Left ventricle myocardium superior (tissue), 1 donor: Measurements from ENCODE around the gene ZNF780B. TPM values are rescaled to one million over a fixed set of nuclear protein-coding genes. Genes with fewer than 3 reads are reported as not detected.

Experiments used
- ATAC-seq: fragments of 200-7000 bp; cut with Tn5 transposase; one replicate; pipeline ENCODE4 v1.9.1; 2020; ENCODE audit warnings: mild to moderate bottlenecking, moderate library complexity
- DNase-seq: peaks from one replicate; pipeline ENCODE4 v3.0.0-alpha.2; 2020
- intact Hi-C: fragments of 100-400 bp; cut with micrococcal nuclease; formaldehyde crosslinking; loops from one replicate; pipeline ENCODE4 v1.11.0; 2022
- long read RNA-seq: library from polyadenylated mRNA; unstranded; transcript quantifications from one replicate; pipeline ENCODE4 v2.0.0, GENCODE V29; 2021
- total RNA-seq: library from RNA; stranded (reverse); fragmentation: NEBNext Ultra II Directional; extraction: Animal tissue kit (Norgen Biotek cat#: 25700); gene quantifications from one replicate; pipeline ENCODE4 v1.2.1, GENCODE V29; 2021
- donor health status: DM: no; HTN: yes; CAD: no; lungs with severe emphysema.

The ZNF780B gene
- 29.4 TPM for total RNA-seq
- long read RNA-seq, full-length matches to known transcripts, result 2 of 8 reads
- long read RNA-seq, partial matches to known transcripts, result 1 of 8 reads
- long read RNA-seq, other reads (novel, unspliced or antisense), result 5 of 8 reads

DNA sequence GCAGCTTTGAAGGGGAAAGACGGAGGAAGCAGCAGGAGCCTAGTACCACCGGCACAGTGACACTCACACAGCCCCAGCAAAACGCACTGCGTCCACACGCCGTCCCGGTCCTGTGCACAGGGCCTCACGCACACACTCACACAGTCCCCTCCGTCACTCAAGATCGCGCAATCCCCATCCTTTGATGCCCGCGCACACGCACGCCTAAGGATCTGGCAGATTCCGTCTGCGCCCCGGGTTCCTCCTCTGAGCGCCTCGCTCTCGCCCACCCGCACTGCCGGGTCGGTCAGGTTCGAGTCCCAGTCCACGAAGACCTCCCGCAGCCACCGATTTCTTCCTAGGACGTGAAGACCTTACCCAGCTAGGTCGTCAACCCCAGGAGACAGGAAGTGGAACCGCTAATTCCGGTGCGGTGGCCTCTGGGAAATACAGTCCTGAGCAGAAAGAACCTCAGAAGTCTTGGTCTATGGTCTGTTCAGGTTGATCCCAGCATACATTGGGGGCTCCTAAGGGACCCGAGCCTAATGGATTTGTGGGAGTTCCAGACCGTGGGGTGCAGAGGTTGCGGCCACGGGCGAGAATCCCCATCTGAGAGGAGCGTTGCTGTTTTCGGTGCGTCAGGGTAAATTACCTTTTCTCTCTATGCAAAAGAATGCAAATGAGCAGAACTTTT, at the start of gene ZNF780B:
Gene ZNF780B (minus strand): TSS at position 400 of the 673 bp plus-strand sequence. CDS start 5,899 bp downstream, outside the sequence.
- peak; percentile 98 for ATAC-seq
- intact Hi-C loops, result no loop called here
- peak; percentile 63 for DNase-seq

DNA sequence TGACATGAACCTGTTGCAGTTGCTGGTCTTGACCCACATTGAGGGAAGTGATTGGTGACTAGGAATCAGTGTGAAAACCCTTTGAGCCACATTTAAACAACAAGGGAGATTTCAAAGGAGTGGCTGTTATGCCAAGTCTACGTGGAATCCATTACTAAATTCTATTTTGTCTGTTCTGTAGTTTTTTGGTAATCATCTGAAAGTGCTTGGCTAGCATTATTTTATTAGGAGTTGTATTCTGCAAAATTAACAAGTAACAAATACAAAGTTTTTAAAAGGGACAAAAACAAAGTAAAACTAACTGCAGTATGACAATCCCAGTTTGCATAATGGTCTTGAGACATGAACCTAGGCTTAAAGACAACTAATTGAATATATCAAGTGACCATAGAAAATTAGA, 48.7 kb upstream of the ZNF780B start:
- intact Hi-C loops, result no loop called here
- DNase-seq, result no peak
- no peak for ATAC-seq

DNA sequence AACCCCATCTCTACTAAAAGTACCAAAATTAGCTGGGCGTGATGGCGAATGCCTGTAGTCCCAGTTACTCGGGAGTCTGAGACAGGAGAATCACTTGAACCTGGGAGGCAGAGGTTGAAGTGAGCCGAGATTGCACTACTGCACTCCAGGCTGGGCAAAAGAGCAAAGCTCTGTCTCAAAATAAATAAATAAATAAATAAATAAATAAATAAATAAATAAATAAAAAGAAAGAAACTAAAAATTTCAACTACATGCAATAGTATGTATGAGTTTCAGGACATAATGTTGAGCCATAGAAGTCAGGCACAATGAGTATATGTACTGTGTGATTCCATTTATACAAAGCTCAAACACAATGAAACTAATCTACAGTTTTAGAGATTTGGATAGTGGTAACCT, 47.6 kb upstream of the ZNF780B start:
- DNase-seq (no peak), ATAC-seq (no peak)
- intact Hi-C loops, result no loop called here

DNA sequence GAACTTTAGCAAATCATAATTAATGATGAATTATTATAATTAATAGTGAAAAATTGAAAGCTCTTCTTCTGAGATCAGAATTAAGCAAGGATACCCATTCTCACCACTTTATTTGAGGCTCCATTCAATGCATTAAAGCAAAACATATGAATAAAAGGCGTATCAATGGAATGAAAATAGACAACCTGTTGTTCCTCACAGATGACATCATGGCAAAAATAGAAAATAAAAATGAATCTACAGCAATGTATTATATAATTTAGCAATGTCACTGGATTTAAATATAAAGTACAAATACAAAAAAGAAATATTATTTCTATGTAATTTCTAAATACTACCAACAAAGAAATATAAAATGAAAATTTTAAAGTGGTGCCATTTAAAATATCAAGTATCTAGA, 45.8 kb upstream of the ZNF780B start:
- intact Hi-C loops, result no loop called here
- DNase-seq, result no peak
- no peak for ATAC-seq

DNA sequence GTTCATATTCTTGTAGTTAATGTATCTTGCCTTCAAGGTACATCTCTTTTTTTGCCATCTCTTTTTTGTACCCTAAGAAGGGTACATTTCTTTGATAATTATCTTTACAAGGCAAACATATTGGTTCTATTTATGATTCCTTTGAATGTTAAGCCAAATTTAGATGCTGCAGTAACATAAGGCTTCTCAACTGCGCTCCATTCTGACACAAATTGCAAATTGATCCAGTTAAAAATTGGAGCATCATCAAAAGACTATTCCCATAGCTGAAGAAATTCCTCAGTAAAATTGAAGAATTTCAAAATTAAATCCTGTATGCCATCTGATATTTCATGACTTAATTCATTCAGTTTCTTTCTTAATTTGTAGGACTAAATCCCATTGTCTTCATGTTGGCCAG, 37.4 kb upstream of the ZNF780B start:
- DNase-seq (no peak), ATAC-seq (no peak)
- intact Hi-C loops, result no loop called here

DNA sequence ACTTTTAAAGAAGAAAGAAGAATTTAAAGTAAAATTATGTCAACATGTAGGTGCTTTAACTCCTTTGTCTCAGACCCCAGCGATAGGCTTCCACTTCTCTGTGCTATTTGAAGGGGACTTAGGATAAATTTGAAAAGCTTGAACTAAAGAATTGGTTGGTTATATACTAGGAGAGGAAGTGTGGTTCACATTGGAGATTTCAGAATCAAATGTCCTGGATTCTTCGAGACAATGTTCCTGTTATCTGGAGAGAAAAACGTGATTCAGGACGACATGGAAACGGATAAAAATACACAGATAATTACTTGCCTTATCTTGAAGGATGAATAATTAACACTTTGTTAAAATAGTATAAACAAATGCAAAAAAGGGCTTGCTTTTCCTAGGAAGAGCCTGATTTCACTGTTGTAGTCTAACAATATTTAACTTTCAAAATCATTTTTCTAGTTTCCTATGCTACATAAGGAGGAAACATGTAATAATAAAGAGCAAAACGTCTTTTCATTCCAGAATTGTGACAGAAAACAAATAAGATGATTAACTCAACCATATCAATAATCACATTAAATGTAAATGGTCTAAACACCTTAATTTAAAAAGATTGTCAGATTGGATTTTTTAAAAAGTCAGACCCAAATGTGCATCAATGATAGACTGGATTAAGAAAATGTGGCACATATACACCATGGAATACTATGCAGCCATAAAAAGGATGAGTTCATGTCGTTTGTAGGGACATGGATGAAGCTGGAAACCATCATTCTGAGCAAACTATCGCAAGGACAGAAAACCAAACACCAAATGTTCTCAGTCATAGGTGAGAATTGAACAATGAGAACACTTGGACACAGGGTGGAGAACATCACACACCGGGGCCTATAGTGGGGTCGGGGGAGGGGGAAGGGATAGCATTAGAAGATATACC, 35.4 kb upstream of the ZNF780B start:
- intact Hi-C loops, result no loop called here
- ATAC-seq (no peak), DNase-seq (no peak)

DNA sequence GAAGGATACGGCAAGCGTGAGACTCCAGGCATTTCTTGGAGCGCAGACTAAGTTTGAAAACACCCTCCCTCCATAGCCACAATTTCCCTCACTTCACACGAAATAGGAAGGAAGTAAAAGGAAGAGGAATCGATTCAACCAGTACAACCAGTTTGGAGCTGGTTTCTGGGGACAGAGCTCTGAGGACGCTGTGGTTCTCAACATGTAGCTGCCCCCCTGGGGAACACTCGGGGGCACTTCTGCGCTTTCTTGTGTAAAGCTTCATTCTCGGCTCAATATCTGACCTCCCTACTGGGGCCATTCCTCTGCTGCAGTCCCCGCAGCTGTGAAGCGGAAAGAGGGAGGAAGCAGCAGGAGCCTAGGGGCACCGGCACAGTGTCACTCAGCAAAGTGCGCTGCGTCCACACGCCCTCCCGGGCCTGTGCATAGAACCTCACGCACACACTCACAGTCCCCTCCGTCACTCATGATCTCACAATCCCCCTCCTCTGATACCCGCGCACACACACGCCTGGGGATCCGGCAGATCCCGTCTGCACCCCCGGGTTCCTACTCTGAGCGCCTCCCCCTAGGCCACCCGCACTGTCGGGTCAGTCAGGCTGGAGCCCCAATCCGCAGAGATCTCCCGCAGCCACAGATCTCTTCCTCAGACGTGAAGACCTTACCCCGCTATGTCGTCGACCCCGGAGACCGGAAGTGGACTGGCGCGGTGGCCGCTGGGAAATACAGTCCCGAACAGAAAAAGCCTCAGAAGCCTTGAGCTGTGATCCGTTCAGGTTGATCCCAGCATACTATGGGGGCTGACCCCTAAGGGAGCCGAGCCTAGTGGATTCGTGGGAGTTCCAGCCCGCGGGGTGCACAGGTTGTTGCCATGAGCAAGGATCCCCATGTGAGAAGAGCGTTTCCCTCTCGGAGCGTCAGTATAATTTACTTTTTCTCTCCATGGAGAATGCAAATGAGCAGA, 34.5 kb upstream of the ZNF780B start, which contains the start of gene ZNF780A:
Gene ZNF780A (minus strand): TSS at position 703 of the 964 bp plus-strand sequence. CDS start 6,190 bp downstream, outside the sequence.
- DNase-seq (peak; percentile 87), ATAC-seq (peak; percentile 98)
- intact Hi-C loops, result no loop called here

DNA sequence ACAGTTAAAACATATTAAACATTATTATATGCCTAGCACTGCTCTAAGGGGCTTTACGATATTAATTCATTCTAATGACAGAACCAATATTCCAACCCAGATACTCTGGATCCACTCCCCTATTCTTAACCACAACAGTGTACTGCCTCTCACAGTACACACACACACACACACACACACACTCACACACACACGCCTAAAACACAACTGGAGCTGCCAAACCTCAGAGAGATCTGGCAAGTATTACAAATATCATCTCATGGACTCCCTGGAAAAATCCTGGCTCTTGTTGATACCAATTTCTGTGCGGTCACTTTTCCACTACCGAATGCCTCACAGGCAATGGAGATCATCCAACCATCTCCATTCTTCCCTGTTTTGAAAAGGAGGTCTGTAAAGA, 33.4 kb upstream of the ZNF780B start:
- DNase-seq (no peak), ATAC-seq (peak; percentile 25)
- intact Hi-C loops, result no loop called here

DNA sequence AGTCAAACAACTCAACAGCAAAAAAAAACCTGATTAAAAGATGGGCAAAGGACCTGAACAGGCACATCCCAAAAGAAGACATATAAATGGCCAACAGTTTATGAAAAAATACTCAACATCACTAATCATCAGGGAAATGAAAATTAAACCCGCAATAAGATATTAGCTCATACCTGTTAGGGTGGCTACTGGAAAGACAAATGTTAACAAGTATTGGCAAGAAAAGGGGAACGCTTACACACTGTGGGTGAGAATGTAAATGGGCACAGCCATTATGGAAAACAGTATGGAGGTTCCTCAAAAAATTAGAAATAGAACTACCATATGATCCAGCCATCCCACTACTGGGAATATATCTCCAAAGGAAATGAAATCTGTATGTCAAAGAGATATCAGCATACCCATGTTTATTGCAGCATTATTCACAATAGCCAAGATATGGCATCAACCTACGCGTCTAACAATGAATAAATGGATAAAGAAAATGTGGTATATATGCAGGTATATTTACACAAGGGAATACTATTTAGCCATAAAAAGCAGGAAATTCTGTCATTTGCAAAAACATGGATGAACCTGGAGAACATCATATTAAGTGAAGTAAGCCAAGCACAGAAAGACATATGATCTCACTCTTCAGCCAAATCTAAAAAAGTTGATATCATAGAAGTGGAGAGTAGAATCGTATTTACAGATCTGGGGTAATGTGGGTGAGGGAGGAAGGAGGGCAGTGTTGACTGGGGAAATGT, 32.4 kb upstream of the ZNF780B start:
- intact Hi-C loops, result no loop called here
- ATAC-seq, result no peak
- DNase-seq, result no peak

DNA sequence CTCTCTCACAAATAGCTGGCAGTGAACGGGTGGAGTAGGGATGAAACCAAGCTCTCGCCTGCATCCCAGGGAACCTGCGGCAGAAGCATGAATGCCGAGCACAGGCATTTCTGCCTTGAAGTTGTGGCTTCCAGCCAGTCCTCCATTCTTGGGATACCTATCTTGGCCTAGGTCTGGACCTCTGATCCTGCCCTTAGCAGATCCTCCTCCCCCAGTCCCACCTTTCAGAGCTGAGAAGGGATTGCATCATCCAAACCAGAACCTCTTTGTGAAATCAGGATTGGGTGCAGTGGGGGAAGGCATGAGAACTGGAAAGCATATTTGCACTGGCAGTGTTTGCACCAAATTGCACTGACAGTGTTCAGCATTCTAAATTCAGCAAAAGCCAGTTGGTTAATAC, 28.9 kb upstream of the ZNF780B start:
- intact Hi-C loops, result no loop called here
- no peak for ATAC-seq
- no peak for DNase-seq

DNA sequence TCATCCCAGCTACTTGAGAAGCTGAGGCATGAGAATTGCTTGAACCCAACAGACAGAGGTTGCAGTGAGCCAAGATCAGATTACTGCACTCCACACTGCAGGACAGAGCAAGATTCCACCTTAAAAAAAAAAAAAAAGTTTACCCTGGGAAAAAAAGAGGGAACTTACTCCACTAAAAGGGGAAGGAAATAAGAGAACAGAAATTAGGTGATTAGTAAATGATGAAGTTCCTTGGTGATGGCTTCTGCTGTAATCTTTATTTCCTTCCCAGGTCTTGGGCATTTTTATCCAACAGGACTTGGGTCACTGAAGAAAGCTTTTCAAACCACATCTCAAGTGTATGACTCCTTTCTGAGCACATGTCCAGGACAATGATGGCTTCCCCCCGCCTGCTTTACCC, 25.4 kb upstream of the ZNF780B start:
- DNase-seq (no peak), ATAC-seq (no peak)
- intact Hi-C loops, result no loop called here

DNA sequence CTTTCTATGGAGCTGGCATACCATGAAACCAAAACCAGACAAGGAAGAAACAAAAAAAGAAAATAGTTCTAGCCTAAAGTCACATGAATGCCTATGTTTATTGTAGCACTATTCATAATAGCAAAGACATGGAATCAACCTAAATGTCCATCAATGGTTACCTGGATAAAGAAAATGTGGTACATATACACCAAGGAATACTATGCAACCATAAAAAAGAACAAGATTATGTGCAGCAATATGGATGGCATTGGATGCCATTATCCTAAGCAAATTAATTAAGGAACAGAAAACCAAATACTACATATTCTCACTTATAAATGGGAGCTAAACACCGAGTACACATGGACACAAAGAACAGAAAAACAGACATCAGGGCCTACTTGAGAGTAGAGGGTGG, 24.3 kb upstream of the ZNF780B start:
- intact Hi-C loops, result no loop called here
- no peak for DNase-seq
- no peak for ATAC-seq

DNA sequence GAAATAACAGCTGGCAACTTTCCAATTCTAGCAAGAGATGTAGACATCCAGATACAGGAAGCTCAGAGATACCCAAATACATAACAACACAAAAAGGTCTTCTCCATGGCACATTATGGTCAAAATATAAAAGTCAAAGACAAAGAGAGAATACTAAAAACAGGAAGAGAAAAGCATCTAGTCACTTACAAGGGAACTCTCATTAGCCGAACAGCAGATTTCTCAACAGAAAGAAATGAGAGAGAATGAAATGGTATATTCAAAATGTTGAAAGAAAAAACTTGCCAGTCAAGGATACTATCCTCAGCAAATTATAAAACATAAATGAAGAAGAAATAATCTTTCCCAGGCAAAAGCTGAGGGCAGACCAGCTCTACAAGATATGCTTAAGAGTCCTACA, 22.3 kb upstream of the ZNF780B start:
- ATAC-seq, result no peak
- DNase-seq, result no peak
- intact Hi-C loops, result no loop called here

DNA sequence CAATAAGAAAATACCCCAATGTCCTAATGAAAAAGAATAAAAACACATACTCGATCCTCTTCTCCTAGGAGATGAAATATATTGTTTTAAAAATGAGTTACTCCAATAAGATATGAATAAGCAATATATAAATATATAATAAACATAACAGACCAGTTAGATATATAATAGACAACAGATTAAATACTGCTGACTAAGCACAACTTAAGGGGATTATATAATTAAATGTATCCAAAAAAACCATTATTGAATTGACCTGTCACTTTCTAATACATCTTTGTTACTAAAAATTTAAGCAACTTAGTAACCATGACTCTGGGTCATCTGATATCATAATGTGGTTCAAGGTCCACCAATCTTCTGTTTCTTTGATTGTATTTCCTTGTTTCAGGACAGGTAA, 14.0 kb upstream of the ZNF780B start:
- intact Hi-C loops, result no loop called here
- ATAC-seq, result no peak

DNA sequence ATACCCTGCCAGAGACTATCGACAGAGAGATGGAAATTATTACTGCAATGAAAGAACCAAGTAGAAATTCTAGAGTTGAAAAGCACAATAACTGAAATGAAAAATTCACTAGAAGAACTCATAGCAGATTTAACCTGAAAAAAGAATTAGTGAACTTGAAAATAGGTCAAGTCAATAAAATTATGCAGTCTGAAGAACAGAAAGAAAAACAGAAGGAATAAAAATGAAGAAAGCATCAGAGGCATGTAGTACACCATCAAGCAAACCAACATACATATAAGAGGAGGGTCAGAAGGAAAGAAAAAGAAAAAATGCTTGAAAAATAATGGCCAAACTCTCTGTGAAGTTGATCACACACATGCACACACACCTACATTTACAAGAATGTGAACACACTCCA, 3.6 kb upstream of the ZNF780B start:
- no peak for DNase-seq
- intact Hi-C loops, result no loop called here
- ATAC-seq, result no peak

More for the DNA sequence above, 14.0 kb upstream of the ZNF780B start:
- DNase-seq, result no peak

DNA sequence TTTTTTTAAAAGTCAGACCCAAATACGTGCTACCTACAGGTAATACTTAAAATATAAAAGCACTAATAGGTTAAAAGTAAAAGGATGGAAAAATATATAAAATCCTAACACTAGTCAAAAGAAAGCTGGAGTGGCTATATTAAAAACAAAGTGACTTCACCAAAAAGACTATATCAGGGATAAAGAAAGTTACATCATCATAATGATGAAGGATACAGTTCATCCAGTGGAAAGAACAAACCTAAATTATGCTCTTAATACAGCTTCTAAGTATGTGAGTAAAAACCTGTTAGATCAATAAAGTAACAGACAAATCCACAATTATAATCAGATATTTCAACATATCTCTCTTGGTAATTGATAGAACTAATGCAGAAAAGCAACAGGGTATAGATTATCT, 1.1 kb upstream of the ZNF780B start:
- intact Hi-C loops, result no loop called here
- ATAC-seq (no peak), DNase-seq (no peak)

DNA sequence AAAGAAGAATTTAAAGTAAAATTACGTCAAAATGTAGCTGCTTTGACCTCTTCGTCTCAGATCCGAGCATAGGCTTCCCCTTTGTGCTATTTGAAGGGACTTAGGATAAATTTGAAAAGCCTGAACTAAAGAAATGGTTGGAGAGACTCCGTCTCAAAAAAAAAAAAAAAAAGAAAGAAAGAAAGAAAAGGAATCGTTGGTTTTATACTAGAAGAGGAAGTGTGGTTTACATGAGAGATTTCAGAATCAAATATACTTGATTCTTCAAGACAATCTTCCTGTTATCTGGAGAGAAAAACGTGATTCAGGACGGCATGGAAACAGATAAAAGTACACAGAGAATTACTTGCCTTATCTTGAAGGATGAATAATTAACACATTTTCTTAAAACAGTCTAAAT, 474 bp upstream of the ZNF780B start:
- ATAC-seq, result no peak
- intact Hi-C loops, result no loop called here

DNA sequence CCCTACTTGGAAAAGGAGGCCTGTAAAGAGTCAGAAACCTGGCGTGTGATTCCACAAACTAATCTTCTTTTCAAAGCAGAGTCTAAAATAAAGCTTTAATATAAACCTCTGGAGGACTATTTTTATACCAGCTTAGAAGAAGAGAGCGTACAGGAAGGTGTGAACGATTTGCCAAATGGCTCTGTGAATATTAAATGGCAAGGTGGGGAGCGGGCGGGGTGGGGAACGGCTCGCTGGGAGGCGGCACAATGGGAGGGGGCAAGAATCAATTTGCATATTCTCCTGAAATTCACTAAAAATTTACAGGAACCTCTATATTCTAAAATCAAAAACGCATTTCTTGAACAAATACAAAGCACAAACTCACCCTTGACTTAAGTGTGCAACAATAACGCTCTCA, 982 bp downstream of the ZNF780B start:
- ATAC-seq, result peak; percentile 54
- DNase-seq, result no peak
- intact Hi-C loops, result no loop called here

More for the DNA sequence above, 474 bp upstream of the ZNF780B start:
- DNase-seq, result no peak
